Activated CD8-positive, alpha-beta T cell treated with anti-CD3 and anti-CD28 coated beads, Interleukin-2, amount 10 ng/mL, durations not matched to agents 7 days and 5 days (primary cell): Measurements from ENCODE around the gene LTA. TPM values are rescaled to one million over a fixed set of nuclear protein-coding genes. Genes with fewer than 3 reads are reported as not detected.
A peak's percentile ranks its signal among the peaks of the same experiment; 100 is the strongest.

Experiments
- ATAC-seq: fragments of 150-1000 bp; cut with Tn5 transposase; one replicate; pipeline ENCODE4 v1.10.0; 2021; ENCODE audit warnings: moderate library complexity
- CTCF ChIA-PET: fragments of 350-600 bp; sonication (Branson Sonifier 250); formaldehyde crosslinking; loops from one replicate; lab custom pipeline; 2021; ENCODE audit warnings: antibody characterized with exemption; lab: Charles Lee
- POLR2A ChIA-PET: fragments of 350-600 bp; sonication (Branson Sonifier 250); formaldehyde crosslinking; loops from one replicate; lab custom pipeline; 2021; ENCODE audit warnings: antibody characterized with exemption; lab: Charles Lee
- DNase-seq: peaks from one replicate; pipeline ENCODE4 v3.0.0-alpha.2; 2020
- H3K27ac Mint-ChIP-seq: one replicate; pipeline ENCODE4 v1.8.0; 2021; ENCODE audit warnings: mild to moderate bottlenecking, mixed read lengths
- H3K27me3 Mint-ChIP-seq: one replicate; pipeline ENCODE4 v1.8.0; 2021; ENCODE audit warnings: low read depth, mixed read lengths
- H3K36me3 Mint-ChIP-seq: one replicate; pipeline ENCODE4 v1.8.0; 2021; ENCODE audit warnings: low read depth, mixed read lengths
- H3K4me1 Mint-ChIP-seq: one replicate; pipeline ENCODE4 v1.8.0; 2021; ENCODE audit warnings: low read depth, mixed read lengths
- H3K4me3 Mint-ChIP-seq: one replicate; pipeline ENCODE4 v1.8.0; 2021; ENCODE audit warnings: mild to moderate bottlenecking, mixed read lengths
- H3K9me3 Mint-ChIP-seq: one replicate; pipeline ENCODE4 v1.8.0; 2022; ENCODE audit warnings: mixed read lengths; ENCODE audit not compliant: insufficient read depth
- total RNA-seq, 2 experiments: library from RNA; stranded (reverse); gene quantifications; one replicate each; pipeline ENCODE4 v1.2.3, GENCODE V29; 2021

LTA gene
- total RNA-seq, 2 experiments from 2014 or later = 19.4 to 24.6 TPM

GRCh38 chr6:31579546-31580437 is 7.7 kb downstream of the LTA start:
- Mint-ChIP-seq H3K36me3 (peaks cover 77% of the 10 kb centered on the region), H3K9me3 (no peaks in the 10 kb centered on the region), H3K27me3 (no peaks in the 10 kb centered on the region), H3K4me1 (peaks cover 72% of the 10 kb centered on the region), H3K27ac (peak overlapping the region; percentile 88), H3K4me3 (peak overlapping the region; percentile 98)
- no peak for DNase-seq
- POLR2A ChIA-PET = interaction anchor here (0.6 to 14.3 kb wide), 12 partner anchors 9 to 238 kb away, joined by 3 to 388 read pairs (median 6); partner anchors contain the start of genes ATP6V1G2, BAG6, DDX39B and MICB
- ATAC-seq = no peak
- CTCF ChIA-PET = interaction anchor here (0.8 to 24.1 kb wide), 15 partner anchors 11 to 250 kb away, joined by 3 to 928 read pairs (median 5); partner anchors contain the start of genes AIF1, ATP6V1G2, DDX39B and LST1

GRCh38 chr6:31580438-31580740 is 8.3 kb downstream of the LTA start:
- POLR2A ChIA-PET = interaction anchor here (0.6 to 14.3 kb wide), 11 partner anchors 10 to 238 kb away, joined by 3 to 388 read pairs (median 7); partner anchors contain the start of genes ATP6V1G2, BAG6, DDX39B and MICB
- no peaks in the 10 kb centered on the region for H3K27me3 Mint-ChIP-seq
- ATAC-seq = no peak

DNA sequence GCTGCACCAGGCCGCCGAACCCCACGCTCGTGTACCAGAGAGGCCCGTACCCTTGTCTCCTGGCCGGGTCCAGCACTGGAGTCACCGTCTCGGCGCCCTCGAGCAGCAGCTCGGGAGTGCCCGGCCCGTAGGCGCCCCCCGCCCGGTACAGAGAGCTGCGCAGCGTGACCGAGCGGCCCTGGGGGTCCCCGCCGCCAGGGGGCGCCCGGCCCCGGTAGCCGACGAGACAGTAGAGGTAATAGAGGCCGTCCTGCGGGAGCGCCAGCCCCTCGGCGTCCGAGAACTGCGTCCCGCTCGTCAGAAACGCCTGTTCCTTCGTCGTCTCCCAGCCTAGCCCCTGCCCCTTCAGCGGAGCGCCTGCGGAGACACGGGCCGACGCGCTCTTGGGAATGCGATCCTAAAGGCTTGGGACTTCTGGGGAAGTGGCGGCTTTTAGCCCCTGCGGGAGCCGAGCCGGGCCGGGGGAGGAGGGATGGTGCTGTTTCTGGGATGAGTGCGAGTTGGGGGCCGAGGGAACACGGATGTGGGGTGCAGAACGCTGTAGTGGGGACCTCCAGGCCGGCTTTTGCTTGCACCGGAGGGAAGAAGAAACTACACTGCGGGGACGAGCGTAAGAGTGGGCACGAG is 8.8 kb downstream of the LTA start:
- H3K9me3 Mint-ChIP-seq = no peaks in the 10 kb centered on the region
- DNase-seq = peak; percentile 90
- H3K4me1 Mint-ChIP-seq = peaks cover 72% of the 10 kb centered on the region
- ChIA-PET POLR2A (interaction anchor here (0.6 to 14.3 kb wide), 14 partner anchors 8 to 586 kb away, joined by 3 to 388 read pairs (median 6); partner anchors contain the start of genes ATP6V1G2, BAG6, DDX39B and MICB), CTCF (interaction anchor here (0.6 to 24.1 kb wide), 13 partner anchors 10 to 249 kb away, joined by 3 to 928 read pairs (median 7); partner anchors contain the start of genes AIF1, ATP6V1G2, DDX39B and LST1)
- peaks cover 70% of the 10 kb centered on the region for H3K36me3 Mint-ChIP-seq
- H3K4me3 Mint-ChIP-seq = peak overlapping the region; percentile 98
- peak; percentile 70 for ATAC-seq
- H3K27me3 Mint-ChIP-seq = no peaks in the 10 kb centered on the region
- peak overlapping the region; percentile 88 for H3K27ac Mint-ChIP-seq

More at GRCh38 chr6:31580438-31580740, 8.3 kb downstream of the LTA start:
- Mint-ChIP-seq H3K36me3 (peaks cover 76% of the 10 kb centered on the region), H3K27ac (peak overlapping the region; percentile 88), H3K9me3 (no peaks in the 10 kb centered on the region), H3K4me3 (peak overlapping the region; percentile 98), H3K4me1 (peaks cover 72% of the 10 kb centered on the region)
- CTCF ChIA-PET = interaction anchor here (0.8 to 24.1 kb wide), 15 partner anchors 10 to 250 kb away, joined by 3 to 928 read pairs (median 5); partner anchors contain the start of genes AIF1, ATP6V1G2, DDX39B and LST1
- DNase-seq = no peak

DNA sequence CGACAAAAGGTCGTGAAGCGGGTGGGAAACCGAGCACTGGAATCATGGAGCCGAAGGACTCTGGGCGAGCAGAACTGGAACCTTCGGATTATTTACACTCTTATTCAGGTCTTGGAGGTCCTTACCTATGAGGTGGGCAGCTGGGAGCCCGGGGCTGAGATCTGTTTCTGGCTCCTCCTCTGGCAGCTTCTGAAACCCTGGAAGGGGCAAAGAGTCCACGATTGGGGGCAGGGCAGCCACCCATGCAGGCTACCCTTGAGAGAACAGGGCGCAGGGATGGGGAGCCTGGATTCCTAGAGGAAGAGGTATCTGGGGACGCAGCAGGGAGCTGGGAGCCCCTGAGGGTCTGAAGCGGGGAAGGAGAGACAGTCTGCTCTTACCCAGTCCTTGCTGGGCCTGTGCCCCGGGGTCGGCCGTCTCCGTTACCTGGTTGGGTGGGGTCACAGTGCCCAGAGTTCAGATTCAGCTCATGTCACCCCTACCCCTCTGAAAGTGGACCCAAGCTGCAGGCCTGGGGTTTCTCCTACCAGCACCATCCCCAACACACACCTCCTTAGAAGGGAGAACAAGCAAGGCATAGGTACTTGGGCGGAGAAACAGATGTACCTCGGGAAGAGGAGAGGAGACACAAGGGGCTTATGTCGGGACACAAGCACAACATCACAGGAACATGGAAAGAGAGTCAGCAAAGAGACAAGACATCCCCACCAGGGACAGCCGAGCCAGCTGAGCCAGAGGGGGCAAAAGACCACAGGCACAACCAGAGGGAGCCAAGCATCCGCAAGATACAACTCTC is 9.5 kb downstream of the LTA start:
- H3K27ac Mint-ChIP-seq = peak overlapping the region; percentile 88
- peak overlapping the region; percentile 98 for H3K4me3 Mint-ChIP-seq
- POLR2A ChIA-PET = interaction anchor here (0.6 to 14.3 kb wide), 19 partner anchors 7 to 1390 kb away, joined by 3 to 388 read pairs (median 6); partner anchors contain the start of genes ATP6V1G2, BAG6, C6orf47 and DDX39B
- peaks cover 63% of the 10 kb centered on the region for H3K36me3 Mint-ChIP-seq
- DNase-seq = no peak
- CTCF ChIA-PET = interaction anchor here (0.6 to 24.1 kb wide), 10 partner anchors 0 to 89 kb away, joined by 3 to 928 read pairs (median 8); partner anchors contain the start of genes ATP6V1G2, BAG6, DDX39B and LST1
- H3K27me3 Mint-ChIP-seq = no peaks in the 10 kb centered on the region
- peaks cover 72% of the 10 kb centered on the region for H3K4me1 Mint-ChIP-seq
- no peak for ATAC-seq
- no peaks in the 10 kb centered on the region for H3K9me3 Mint-ChIP-seq

DNA sequence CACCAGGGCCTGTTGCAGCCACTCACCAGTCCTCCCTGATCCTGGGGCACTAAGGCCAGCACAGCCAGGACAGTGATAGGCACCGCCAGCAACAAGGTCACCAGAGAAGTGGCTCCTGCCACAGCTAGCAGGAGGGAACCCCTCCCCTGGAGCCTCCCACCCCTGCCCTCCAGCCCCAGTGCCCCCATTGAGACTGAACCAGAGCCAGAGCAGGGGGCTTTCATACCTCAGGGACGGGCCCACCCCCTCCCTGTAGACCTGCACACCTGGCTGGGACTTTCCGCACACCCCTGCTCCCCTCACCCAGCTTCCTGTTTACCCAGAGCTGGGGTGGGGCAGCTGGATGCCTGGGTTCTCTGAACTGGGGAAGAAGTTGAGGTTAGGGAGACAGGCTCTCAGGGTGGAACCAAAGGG is 10.1 kb downstream of the LTA start, which contains the start of gene LTB:
LTB (minus strand) TSS at position 195 of the 414 bp plus-strand sequence; CDS start at position 188, 7 bp downstream.
- ChIA-PET CTCF (interaction anchor here (0.8 to 24.1 kb wide), 8 partner anchors 1 to 90 kb away, joined by 3 to 928 read pairs (median 96); partner anchors contain the start of genes ATP6V1G2, BAG6, DDX39B and LST1), POLR2A (interaction anchor here (0.8 to 14.3 kb wide), 18 partner anchors 8 to 1389 kb away, joined by 3 to 388 read pairs (median 6); partner anchors contain the start of genes ATP6V1G2, BAG6, C6orf47 and DDX39B)
- H3K36me3 Mint-ChIP-seq = peaks cover 62% of the 10 kb centered on the region
- peak within 1 kb of the TSS; percentile 98 for H3K4me3 Mint-ChIP-seq
- peak; percentile 7 for ATAC-seq
- H3K4me1 Mint-ChIP-seq = peaks cover 72% of the 10 kb centered on the region
- peak; percentile 73 for DNase-seq
- H3K27ac Mint-ChIP-seq = peak within 1 kb of the TSS; percentile 88
- no peaks in the 10 kb centered on the region for H3K9me3 Mint-ChIP-seq
- no peaks in the 10 kb centered on the region for H3K27me3 Mint-ChIP-seq

- H3K27me3 Mint-ChIP-seq = no peaks in the 10 kb centered on the region
- ATAC-seq = peak; percentile 16
- peaks cover 74% of the 10 kb centered on the region for H3K4me1 Mint-ChIP-seq
- no peaks in the 10 kb centered on the region for H3K9me3 Mint-ChIP-seq
- H3K27ac Mint-ChIP-seq = peak overlapping the region; percentile 94
- ChIA-PET POLR2A (interaction anchor here (0.8 to 14.3 kb wide), 8 partner anchors 10 to 44 kb away, joined by 3 to 388 read pairs (median 8); partner anchors contain the start of genes DDX39B, NCR3 and TNF), CTCF (interaction anchor here (1.1 to 24.1 kb wide), 9 partner anchors 4 to 240 kb away, joined by 3 to 928 read pairs (median 11); partner anchors contain the start of genes AIF1, ATP6V1G2, DDX39B and LST1)
- peaks cover 60% of the 10 kb centered on the region for H3K36me3 Mint-ChIP-seq
- peak; percentile 76 for DNase-seq
- peak overlapping the region; percentile 84 for H3K4me3 Mint-ChIP-seq
Measured at GRCh38 chr6:31585491-31585890, 13.4 kb downstream of the LTA start.

- ATAC-seq = peak; percentile 3
- peaks cover 79% of the 10 kb centered on the region for H3K4me1 Mint-ChIP-seq
- peaks cover 61% of the 10 kb centered on the region for H3K36me3 Mint-ChIP-seq
- ChIA-PET CTCF (interaction anchor here (1.4 to 24.1 kb wide), 7 partner anchors 4 to 40 kb away, joined by 4 to 928 read pairs (median 15); partner anchors contain the start of genes ATP6V1G2, DDX39B, LST1 and LTA), POLR2A (interaction anchor here (0.8 to 14.3 kb wide), 8 partner anchors 9 to 66 kb away, joined by 3 to 388 read pairs (median 8); partner anchors contain the start of genes BAG6, DDX39B, NCR3 and TNF)
- peak within 1 kb of the TSS; percentile 84 for H3K4me3 Mint-ChIP-seq
- no peaks in the 10 kb centered on the region for H3K9me3 Mint-ChIP-seq
- H3K27ac Mint-ChIP-seq = peak within 1 kb of the TSS; percentile 94
- H3K27me3 Mint-ChIP-seq = no peaks in the 10 kb centered on the region
- no peak for DNase-seq
Measured at GRCh38 chr6:31586008-31586407, 13.9 kb downstream of the LTA start, which contains the start of gene LST1. Gene LST1 (plus strand): TSS chr6:31586277. CDS start chr6:31587300, 1,023 bp downstream.

GRCh38 chr6:31586599-31587281 is 14.7 kb downstream of the LTA start:
- CTCF ChIA-PET = interaction anchor here (1.4 to 24.1 kb wide), 8 partner anchors 4 to 41 kb away, joined by 4 to 928 read pairs (median 13); partner anchors contain the start of genes ATP6V1G2, DDX39B, LST1 and LTA

More at GRCh38 chr6:31586599-31587281, 14.7 kb downstream of the LTA start:
- peak overlapping the region; percentile 94 for H3K27ac Mint-ChIP-seq
- POLR2A ChIA-PET = interaction anchor here (0.7 to 14.3 kb wide), 9 partner anchors 8 to 66 kb away, joined by 3 to 388 read pairs (median 5); partner anchors contain the start of genes BAG6, DDX39B, NCR3 and TNF
- peaks cover 86% of the 10 kb centered on the region for H3K4me1 Mint-ChIP-seq
- peak; percentile 52 for ATAC-seq
- H3K36me3 Mint-ChIP-seq = peaks cover 59% of the 10 kb centered on the region
- peak overlapping the region; percentile 84 for H3K4me3 Mint-ChIP-seq
- no peaks in the 10 kb centered on the region for H3K9me3 Mint-ChIP-seq
- peak; percentile 59 for DNase-seq
- H3K27me3 Mint-ChIP-seq = no peaks in the 10 kb centered on the region
